GM19035 (cell line): ENCODE measurements around the gene INSIG1.
A peak's percentile ranks its signal among the peaks of the same experiment; 100 is the strongest.

Experiments
- ATAC-seq: cut with Tn5 transposase; IDR thresholded peaks from one replicate; pipeline ENCODE4 v1.9.1; 2021; ENCODE audit not compliant: unreplicated experiment

INSIG1 gene

GRCh38 chr7:155297517-155298287 lies at the start of gene INSIG1:
TSS of gene INSIG1 (plus strand) at chr7:155297878. CDS start at chr7:155298286, 408 bp downstream.
- ATAC-seq, result peak; percentile 56

- no peak for ATAC-seq
These were observed 49.3 kb upstream of the INSIG1 start for GRCh38 chr7:155248366-155248756.

- no peak for ATAC-seq
These were observed 45.8 kb upstream of the INSIG1 start for GRCh38 chr7:155251831-155252230.

GRCh38 chr7:155252444-155252887 lies 45.2 kb upstream of the INSIG1 start:
- ATAC-seq, result no peak

- no peak for ATAC-seq
These were observed 44.7 kb upstream of the INSIG1 start for GRCh38 chr7:155252892-155253501.

- no peak for ATAC-seq
These were observed 43.7 kb upstream of the INSIG1 start for GRCh38 chr7:155254018-155254417.

- no peak for ATAC-seq
These were observed 42.6 kb upstream of the INSIG1 start for GRCh38 chr7:155255071-155255470.

GRCh38 chr7:155255621-155256020 lies 42.1 kb upstream of the INSIG1 start:
- no peak for ATAC-seq

- ATAC-seq, result no peak
These were observed 41.5 kb upstream of the INSIG1 start for GRCh38 chr7:155256081-155256760.

GRCh38 chr7:155256761-155257481 lies 40.8 kb upstream of the INSIG1 start:
- ATAC-seq, result no peak

- no peak for ATAC-seq
These were observed 40.0 kb upstream of the INSIG1 start for GRCh38 chr7:155257482-155258225.

GRCh38 chr7:155258226-155258560 lies 39.5 kb upstream of the INSIG1 start:
- no peak for ATAC-seq

- no peak for ATAC-seq
These were observed 37.7 kb upstream of the INSIG1 start for GRCh38 chr7:155259866-155260497.

- ATAC-seq, result no peak
These were observed 37.2 kb upstream of the INSIG1 start for GRCh38 chr7:155260498-155260872.

- ATAC-seq, result no peak
These were observed 36.4 kb upstream of the INSIG1 start for GRCh38 chr7:155261031-155261985.

GRCh38 chr7:155262031-155262430 lies 35.6 kb upstream of the INSIG1 start:
- no peak for ATAC-seq

GRCh38 chr7:155263051-155263450 lies 34.6 kb upstream of the INSIG1 start:
- ATAC-seq, result no peak

- ATAC-seq, result no peak
These were observed 34.0 kb upstream of the INSIG1 start for GRCh38 chr7:155263581-155264143.

GRCh38 chr7:155265144-155265543 lies 32.5 kb upstream of the INSIG1 start:
- no peak for ATAC-seq
